GM12875 (cell line): ENCODE data around the gene MOCOS.

ENCODE experiments used
- H3K4me3 ChIP-seq: one replicate; pipeline ENCODE4 v1.5.1; 2011; ENCODE audit warnings: low read depth, low read length, control low read depth
- TF ChIP-seq, protein P1 (sequence below): IDR thresholded peaks from 2 replicates; pipeline ENCODE4 v1.5.1; 2011; ENCODE audit warnings: low read depth, mild to moderate bottlenecking, control low read depth, inconsistent platforms, low read length, moderate library complexity, borderline replicate concordance; ENCODE audit not compliant: insufficient read depth

MOCOS gene

GRCh38 chr18:36152781-36153180 is 34.5 kb upstream of the MOCOS start:
- no peak overlapping the region for H3K4me3 ChIP-seq
- TF ChIP-seq, protein P1, sequence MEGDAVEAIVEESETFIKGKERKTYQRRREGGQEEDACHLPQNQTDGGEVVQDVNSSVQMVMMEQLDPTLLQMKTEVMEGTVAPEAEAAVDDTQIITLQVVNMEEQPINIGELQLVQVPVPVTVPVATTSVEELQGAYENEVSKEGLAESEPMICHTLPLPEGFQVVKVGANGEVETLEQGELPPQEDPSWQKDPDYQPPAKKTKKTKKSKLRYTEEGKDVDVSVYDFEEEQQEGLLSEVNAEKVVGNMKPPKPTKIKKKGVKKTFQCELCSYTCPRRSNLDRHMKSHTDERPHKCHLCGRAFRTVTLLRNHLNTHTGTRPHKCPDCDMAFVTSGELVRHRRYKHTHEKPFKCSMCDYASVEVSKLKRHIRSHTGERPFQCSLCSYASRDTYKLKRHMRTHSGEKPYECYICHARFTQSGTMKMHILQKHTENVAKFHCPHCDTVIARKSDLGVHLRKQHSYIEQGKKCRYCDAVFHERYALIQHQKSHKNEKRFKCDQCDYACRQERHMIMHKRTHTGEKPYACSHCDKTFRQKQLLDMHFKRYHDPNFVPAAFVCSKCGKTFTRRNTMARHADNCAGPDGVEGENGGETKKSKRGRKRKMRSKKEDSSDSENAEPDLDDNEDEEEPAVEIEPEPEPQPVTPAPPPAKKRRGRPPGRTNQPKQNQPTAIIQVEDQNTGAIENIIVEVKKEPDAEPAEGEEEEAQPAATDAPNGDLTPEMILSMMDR, result no peak

DNA sequence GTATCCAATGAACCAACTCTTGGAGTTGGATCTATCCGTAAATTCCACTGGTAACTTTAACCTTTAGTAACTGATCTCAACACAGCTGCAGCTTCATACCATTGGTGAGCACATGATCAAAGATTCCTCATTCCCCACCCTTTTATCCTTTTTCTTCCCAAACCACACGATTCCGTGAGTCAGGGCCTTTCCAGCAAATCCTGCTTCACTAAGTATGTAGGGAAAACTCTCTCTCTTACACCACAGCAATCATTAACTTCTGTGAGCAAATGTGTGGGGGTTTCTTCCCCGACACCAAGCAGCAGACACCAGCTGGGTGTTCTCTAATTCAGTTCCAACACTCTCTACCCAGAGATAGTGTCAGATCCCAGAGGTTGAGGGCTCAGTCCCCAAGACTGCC is 34.1 kb upstream of the MOCOS start:
- no peak overlapping the region for H3K4me3 ChIP-seq
- TF ChIP-seq, protein P1, result no peak

GRCh38 chr18:36153771-36154170 is 33.5 kb upstream of the MOCOS start:
- H3K4me3 ChIP-seq, result no peak overlapping the region
- TF ChIP-seq, protein P1, result no peak

- no peak overlapping the region for H3K4me3 ChIP-seq
Measured at GRCh38 chr18:36155851-36156757, 31.2 kb upstream of the MOCOS start.

GRCh38 chr18:36157441-36157840 is 29.9 kb upstream of the MOCOS start:
- H3K4me3 ChIP-seq, result no peak overlapping the region
- TF ChIP-seq, protein P1, result no peak

More at GRCh38 chr18:36155851-36156757, 31.2 kb upstream of the MOCOS start:
- TF ChIP-seq, protein P1, result no peak

DNA sequence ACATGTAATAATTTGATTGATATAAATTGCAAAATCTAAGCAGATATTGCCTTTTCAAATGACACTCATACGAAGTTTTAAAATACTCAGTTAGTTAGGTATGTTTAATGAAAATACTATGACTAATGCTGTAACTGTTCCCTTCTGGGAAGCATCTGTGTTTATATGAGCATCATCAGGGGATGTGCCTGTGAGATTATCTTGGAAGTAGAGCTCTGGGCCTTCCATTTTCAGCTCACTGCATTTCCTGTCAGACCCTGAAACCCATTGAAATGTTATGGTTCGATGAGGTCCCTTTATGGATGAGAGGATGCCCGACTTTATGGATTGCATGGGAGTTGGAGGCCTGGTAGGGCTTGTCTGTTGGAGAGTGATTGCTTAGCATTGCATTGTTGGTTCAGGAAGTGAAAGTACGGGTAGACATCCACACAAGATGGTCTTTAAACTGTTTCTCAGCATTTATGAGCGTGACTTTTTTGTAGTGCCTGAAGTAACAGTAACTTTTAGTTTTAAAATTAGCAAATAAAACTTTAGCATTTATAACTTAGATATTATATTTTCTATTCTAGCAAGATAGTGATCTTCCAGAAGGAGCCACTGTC is 28.9 kb upstream of the MOCOS start:
- TF ChIP-seq, protein P1, result no peak
- no peak overlapping the region for H3K4me3 ChIP-seq
